GM13977 (cell line): ENCODE results near the gene EPC2.

Experiments used
- DNase-seq: peaks from one replicate; pipeline ENCODE4 v3.0.0; 2012; ENCODE audit warnings: low spot score
- in situ Hi-C: fragments of 300-500 bp; cut with MboI; formaldehyde crosslinking; loops from one replicate; pipeline ENCODE4 v1.12.0; 2022; ENCODE audit warnings: low sequenced_read_pairs, low pct_unique_long_range_greater_than_20kb, mixed read lengths, inconsistent platforms; ENCODE audit not compliant: unreplicated experiment
- TF ChIP-seq, protein P1 (sequence below): IDR thresholded peaks from 2 replicates; pipeline ENCODE4 v1.5.1; 2012; ENCODE audit warnings: mild to moderate bottlenecking, control low read depth; ENCODE audit not compliant: insufficient read depth; ENCODE audit errors: extremely low read depth, missing control alignments

EPC2 gene

DNA sequence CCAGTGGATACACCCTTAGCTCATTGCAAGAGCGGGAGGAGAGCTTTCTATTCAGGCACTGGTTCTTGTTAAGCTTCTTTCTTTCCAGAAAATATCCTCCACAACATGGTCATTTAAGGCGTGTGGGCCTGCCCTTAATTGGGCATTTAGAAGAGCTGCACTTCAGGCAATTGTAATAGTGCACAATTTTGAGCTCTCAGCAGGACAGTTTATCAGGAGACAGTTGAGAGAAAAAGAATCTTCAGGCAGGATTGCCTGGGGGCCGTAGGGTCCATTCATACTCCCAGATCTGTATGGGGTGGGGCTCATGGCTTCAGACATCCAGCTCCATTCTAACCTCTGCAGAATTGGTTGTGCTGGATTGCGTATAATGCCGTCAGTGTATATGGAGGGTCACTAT is 6.0 kb upstream of the EPC2 start:
- in situ Hi-C loops: no loop called here
- no peak for DNase-seq

DNA sequence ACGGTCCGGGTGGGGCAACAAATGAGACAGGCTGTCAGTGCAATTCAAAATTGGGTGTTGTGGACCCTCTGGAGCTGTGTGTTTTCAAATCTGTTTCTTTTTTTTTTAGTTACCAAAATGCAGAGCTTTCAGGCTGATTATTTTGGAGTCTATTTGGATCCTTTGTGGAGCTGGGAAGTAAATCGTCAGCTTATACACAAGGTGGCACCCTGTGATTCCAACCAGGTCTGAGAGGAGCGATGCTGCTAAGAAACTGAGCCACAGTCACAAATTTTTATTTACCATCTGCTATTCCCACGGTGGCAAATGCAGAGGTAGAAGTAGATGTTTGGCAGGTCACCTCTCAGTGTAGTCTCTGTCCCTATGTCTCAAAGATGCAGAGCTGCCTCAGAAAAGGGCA is 3.8 kb upstream of the EPC2 start:
- DNase-seq: no peak
- in situ Hi-C loops: no loop called here
- TF ChIP-seq, protein P1, sequence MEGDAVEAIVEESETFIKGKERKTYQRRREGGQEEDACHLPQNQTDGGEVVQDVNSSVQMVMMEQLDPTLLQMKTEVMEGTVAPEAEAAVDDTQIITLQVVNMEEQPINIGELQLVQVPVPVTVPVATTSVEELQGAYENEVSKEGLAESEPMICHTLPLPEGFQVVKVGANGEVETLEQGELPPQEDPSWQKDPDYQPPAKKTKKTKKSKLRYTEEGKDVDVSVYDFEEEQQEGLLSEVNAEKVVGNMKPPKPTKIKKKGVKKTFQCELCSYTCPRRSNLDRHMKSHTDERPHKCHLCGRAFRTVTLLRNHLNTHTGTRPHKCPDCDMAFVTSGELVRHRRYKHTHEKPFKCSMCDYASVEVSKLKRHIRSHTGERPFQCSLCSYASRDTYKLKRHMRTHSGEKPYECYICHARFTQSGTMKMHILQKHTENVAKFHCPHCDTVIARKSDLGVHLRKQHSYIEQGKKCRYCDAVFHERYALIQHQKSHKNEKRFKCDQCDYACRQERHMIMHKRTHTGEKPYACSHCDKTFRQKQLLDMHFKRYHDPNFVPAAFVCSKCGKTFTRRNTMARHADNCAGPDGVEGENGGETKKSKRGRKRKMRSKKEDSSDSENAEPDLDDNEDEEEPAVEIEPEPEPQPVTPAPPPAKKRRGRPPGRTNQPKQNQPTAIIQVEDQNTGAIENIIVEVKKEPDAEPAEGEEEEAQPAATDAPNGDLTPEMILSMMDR: no peak

More for the DNA sequence above, 6.0 kb upstream of the EPC2 start:
- TF ChIP-seq, protein P1: no peak

DNA sequence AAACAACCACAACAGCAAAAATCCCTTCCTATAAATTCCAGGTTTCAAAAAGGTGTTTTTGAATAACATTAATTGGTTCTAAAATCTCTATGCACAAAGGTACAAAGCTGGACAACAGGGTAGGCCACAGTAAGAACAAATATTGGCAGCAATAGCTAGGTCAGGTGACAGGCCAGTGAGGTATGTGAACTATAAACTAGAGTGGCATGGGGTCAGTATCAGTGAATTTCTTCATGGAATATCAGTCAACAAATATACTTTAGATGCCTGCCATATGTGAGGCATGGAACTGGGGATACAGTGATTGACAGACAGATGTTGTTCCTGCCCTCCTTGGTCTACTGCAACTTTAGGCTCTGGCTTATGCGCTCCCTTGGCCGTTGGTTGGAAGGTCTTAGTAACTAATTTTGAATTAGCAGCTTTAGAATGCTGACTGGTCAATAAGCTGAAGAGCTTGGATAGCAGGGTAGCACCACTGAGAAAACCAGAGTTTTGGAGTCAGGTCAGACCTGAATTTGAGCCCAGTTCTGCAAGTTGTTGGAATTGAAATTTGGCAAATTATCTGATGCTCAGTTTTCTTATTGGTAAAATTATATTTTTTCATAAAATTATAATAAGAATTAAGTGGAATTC is 2.3 kb upstream of the EPC2 start:
- no peak for DNase-seq
- in situ Hi-C loops: no loop called here
- TF ChIP-seq, protein P1: no peak

DNA sequence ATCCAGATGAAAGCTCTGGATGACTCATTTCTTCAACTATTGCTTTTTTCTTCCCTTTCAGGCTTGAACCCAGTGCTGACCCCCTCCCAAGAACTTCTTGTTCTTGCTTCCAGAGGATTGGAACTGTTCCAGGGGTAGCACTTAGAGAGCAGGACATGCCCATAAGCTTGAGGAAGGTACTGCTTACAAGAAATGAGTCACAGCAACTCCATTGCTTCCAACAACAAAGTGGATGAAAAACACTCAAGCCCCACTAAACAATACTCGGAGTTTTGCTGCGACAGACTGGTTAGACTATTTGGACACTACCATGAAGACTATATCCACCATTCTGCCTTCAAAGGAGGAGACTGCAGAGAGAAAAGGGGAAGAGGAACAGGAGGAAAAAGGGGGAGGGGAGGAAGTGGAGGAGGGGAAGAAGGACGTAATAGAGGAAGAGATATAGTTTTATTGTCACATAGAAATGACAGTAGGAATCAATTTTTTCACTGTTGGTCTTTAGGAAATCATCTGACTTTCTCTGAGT is 1.6 kb upstream of the EPC2 start:
- in situ Hi-C loops: no loop called here
- DNase-seq: no peak
- TF ChIP-seq, protein P1: no peak

DNA sequence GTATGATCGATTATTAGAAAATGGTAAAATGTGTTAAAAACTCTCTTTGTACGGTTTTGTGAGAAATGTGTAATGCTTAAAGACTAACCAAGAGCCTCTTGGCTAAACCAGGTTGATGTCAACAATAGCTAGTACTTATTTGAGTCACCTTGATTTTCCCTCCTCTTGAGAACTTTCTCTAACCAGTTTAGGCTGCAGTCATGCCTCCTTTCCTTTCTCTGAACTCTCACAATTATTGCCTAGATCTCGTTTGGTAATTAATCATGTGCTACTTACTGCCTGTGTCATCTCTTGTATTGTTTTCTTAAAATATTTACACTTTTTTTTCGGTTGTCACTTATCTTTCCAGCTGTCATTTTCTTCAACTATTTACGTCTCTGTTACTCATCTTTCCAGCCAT is 1.1 kb upstream of the EPC2 start:
- DNase-seq: peak; percentile 64
- TF ChIP-seq, protein P1: no peak
- in situ Hi-C loops: no loop called here

DNA sequence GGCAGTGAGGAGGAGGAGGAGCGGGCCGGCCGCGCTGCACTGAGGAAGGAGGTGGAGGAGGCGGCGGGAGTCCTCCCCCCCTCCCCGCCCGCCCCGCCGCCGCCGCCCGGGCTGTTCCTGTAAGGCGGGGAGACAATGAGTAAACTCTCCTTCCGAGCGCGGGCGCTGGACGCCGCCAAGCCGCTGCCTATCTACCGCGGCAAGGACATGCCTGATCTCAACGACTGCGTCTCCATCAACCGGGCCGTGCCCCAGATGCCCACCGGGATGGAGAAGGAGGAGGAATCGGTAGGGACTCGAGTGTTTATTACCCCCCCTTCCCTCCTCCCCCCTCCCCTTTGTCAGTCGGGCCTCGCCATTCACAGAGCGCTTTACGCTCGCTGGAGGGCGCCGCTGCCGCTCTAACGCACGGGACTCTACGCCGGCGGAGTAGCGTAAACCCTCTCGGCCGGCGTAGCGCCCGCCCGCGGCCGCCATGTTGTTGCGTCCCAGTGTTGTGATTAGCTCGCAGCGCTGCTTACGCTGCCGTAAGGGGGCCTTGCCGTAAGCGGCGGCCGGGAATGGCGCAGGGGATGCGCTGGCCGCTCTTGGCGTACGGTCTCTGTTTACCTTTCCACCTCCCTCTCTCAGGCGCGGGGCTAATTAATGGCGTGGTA is 460 bp downstream of the EPC2 start:
- TF ChIP-seq, protein P1: peak; percentile 48
- DNase-seq: peak; percentile 87
- in situ Hi-C loops: no loop called here
